ENCODE measurements around the gene TSPAN15. TPM values are rescaled to one million over a fixed set of nuclear protein-coding genes. Genes with fewer than 3 reads are reported as not detected.

TSPAN15 gene
- total and polyA plus RNA-seq, 2 of the 4 experiments (the other 2 are of a cell fraction) = 0.48 TPM; not detected in 1

DNA sequence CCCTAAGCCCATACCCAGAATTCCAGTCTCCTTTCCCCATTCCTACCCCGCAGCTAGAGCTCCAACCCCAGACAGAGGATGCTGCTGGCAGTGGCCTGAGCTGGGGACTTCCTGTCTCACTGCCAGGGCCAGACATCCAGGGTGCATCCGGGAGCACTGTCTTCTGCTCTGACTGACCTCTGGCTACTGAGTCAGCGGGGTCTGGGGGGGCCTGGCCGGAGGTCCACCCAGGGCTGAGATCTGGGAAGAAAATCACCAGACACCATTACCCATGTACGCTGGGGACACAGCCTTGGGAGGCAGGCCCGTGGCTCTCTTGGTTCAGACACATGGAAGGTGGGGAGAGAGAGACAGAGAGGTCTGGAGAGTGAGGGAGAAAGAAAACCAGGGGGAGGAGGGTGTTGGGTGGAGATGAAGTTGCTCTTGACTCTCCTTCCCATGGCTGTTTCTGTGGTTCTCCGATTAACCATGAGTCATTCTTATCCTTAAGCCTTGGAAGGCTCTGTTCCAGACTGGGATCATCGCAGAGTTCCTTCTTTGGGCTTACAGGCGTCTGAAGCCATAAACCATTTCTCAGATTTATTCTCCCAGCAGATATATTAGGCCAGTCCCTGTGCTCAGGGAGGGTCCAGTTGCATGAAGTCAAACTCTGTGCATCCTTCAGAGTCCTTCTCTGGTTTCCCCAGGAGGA is 23.6 kb downstream of the TSPAN15 start:
- Histone ChIP-seq H2AK5ac (ENCODE audit: low read depth, low read length) (peak overlapping the region; percentile 36; the same call in 1 of the 2 replicates), H3K4me2 (ENCODE audit: low read depth, low read length) (peak overlapping the region; percentile 5; the same call in 1 of the 2 replicates), H3K4me1 (ENCODE audit: control insufficient read depth, insufficient read depth, low read length) (peaks cover 8% of the 10 kb centered on the region), H3K18ac (ENCODE audit: low read depth, low read length) (no peak overlapping the region; the same call in 1 of the 2 replicates), H4K91ac (ENCODE audit: insufficient read depth, low read depth, low read length) (no peak overlapping the region), H4K20me1 (ENCODE audit: insufficient read depth, low read length) (no peaks in the 10 kb centered on the region), H3K79me1 (ENCODE audit: low read depth in 1 of 2, low read length in 2 of 2) (no peaks in the 10 kb centered on the region), H3K9me3 (ENCODE audit: control insufficient read depth, insufficient read depth, low read length) (no peaks in the 10 kb centered on the region), H3K4me3 (ENCODE audit: insufficient read depth, low read depth, low read length) (no peak overlapping the region), H2BK5ac (ENCODE audit: low read depth, low read length, poor library complexity, severe bottlenecking) (peak overlapping the region; percentile 30), H4K8ac (ENCODE audit: low read depth in 2 of 2, low read length in 2 of 2) (peak overlapping the region in 1 of 2 experiments; percentile 61; a peak in 1 of 4 replicates), H3K9me1 (ENCODE audit: insufficient read depth, low read length) (peaks cover 9% of the 10 kb centered on the region), H3K56ac (ENCODE audit: extremely low read depth, insufficient read depth, low read length) (no peak overlapping the region; the same call in 1 of the 2 replicates), H2AK9ac (replicated peaks; ENCODE audit: low read depth, low read length, poor library complexity) (peak overlapping the region; percentile 79), H4K5ac (ENCODE audit: low read depth, low read length) (no peak overlapping the region), H3K23ac (ENCODE audit: low read depth, low read length) (no peak overlapping the region), H2BK20ac (ENCODE audit: low read depth, low read length) (peak overlapping the region; percentile 66), H2BK15ac (ENCODE audit: low read depth, low read length) (no peak overlapping the region; the same call in 2 of the 3 replicates), H3K14ac (replicated peaks; ENCODE audit: low read depth, low read length) (0 out of 2 replicates have a peak overlapping the region, but pooled peaks have one; percentile 4), H3K4ac (ENCODE audit: low read depth, low read length) (peak overlapping the region; percentile 72; the same call in 1 of the 2 replicates), H2AFZ (replicated peaks; ENCODE audit: low read length, poor library complexity) (peak overlapping the region; percentile 74), H3K27ac (ENCODE audit: insufficient read depth, low read length) (no peak overlapping the region), H3K9ac (ENCODE audit: low read depth, low read length) (no peak overlapping the region), H3K27me3 (ENCODE audit: control insufficient read depth, insufficient read depth, low read length) (peaks cover 59% of the 10 kb centered on the region), H3K36me3 (ENCODE audit: control insufficient read depth, insufficient read depth, low read length) (no peaks in the 10 kb centered on the region), H2BK120ac (ENCODE audit: low read depth, low read length) (peak overlapping the region; percentile 52; the same call in 1 of the 2 replicates)
- dilution Hi-C loops (cut with HindIII; ENCODE audit: low sequenced_read_pairs, unreplicated experiment) (no loop called here), intact Hi-C loops (cut with micrococcal nuclease) (no loop called here), in situ Hi-C loops (cut with MboI; ENCODE audit: low sequenced_read_pairs) (no loop called here)
- BruUV-seq (replicated peaks) = no TSS peak
- ATAC-seq (ENCODE audit: low read depth) = peak; percentile 81
- peak; percentile 51 for DNase-seq
- WGBS, 2 experiments (ENCODE audit: extremely low coverage in 2 of 2, insufficient read length in 1 of 2) = 33% methylated on average over 2 of the region's 9 CpGs; no CpG with 5 or more reads in 1 of the 2 experiments
- ChIA-PET CTCF (no interaction called here), POLR2A (ENCODE audit: unreplicated experiment) (no interaction called here)
- no peak for TF ChIP-seq NFE2L2 (IDR thresholded peaks at IDR 0.05; ENCODE audit: low read depth, low read length)
- no peak for TF ChIP-seq MAZ (IDR thresholded peaks at IDR 0.05; ENCODE audit: borderline replicate concordance, low read depth, low read length)
- no peak for TF ChIP-seq FOS (IDR thresholded peaks at IDR 0.05; ENCODE audit: low read depth, low read length)
- no peak for TF ChIP-seq MXI1 (IDR thresholded peaks at IDR 0.05; ENCODE audit: borderline replicate concordance, low read depth, low read length)
- TF ChIP-seq BHLHE40 (IDR thresholded peaks at IDR 0.05; ENCODE audit: low read depth, low read length) = no peak
- TF ChIP-seq SMC3 (IDR thresholded peaks at IDR 0.05; ENCODE audit: low read depth, low read length) = no peak
- TF ChIP-seq, protein P1, sequence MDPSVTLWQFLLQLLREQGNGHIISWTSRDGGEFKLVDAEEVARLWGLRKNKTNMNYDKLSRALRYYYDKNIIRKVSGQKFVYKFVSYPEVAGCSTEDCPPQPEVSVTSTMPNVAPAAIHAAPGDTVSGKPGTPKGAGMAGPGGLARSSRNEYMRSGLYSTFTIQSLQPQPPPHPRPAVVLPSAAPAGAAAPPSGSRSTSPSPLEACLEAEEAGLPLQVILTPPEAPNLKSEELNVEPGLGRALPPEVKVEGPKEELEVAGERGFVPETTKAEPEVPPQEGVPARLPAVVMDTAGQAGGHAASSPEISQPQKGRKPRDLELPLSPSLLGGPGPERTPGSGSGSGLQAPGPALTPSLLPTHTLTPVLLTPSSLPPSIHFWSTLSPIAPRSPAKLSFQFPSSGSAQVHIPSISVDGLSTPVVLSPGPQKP (IDR thresholded peaks at IDR 0.05; ENCODE audit: borderline replicate concordance, low read depth, low read length) = no peak
- TF ChIP-seq RCOR1 (IDR thresholded peaks at IDR 0.05; ENCODE audit: insufficient replicate concordance, low read length) = no peak
- TF ChIP-seq, protein P2, sequence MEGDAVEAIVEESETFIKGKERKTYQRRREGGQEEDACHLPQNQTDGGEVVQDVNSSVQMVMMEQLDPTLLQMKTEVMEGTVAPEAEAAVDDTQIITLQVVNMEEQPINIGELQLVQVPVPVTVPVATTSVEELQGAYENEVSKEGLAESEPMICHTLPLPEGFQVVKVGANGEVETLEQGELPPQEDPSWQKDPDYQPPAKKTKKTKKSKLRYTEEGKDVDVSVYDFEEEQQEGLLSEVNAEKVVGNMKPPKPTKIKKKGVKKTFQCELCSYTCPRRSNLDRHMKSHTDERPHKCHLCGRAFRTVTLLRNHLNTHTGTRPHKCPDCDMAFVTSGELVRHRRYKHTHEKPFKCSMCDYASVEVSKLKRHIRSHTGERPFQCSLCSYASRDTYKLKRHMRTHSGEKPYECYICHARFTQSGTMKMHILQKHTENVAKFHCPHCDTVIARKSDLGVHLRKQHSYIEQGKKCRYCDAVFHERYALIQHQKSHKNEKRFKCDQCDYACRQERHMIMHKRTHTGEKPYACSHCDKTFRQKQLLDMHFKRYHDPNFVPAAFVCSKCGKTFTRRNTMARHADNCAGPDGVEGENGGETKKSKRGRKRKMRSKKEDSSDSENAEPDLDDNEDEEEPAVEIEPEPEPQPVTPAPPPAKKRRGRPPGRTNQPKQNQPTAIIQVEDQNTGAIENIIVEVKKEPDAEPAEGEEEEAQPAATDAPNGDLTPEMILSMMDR (conservative IDR thresholded peaks at IDR 0.05; ENCODE audit: low read depth, low read length) = no peak
- TF ChIP-seq CEBPB (IDR thresholded peaks at IDR 0.05; ENCODE audit: low read depth, low read length) = no peak
- TF ChIP-seq CHD1 (IDR thresholded peaks at IDR 0.05; ENCODE audit: low read depth, low read length) = no peak
